Lung (tissue), 12 donors: ENCODE results near the gene SLC39A7. TPM values are rescaled to one million over a fixed set of nuclear protein-coding genes. Genes with fewer than 3 reads are reported as not detected.
A peak's percentile ranks its signal among the peaks of the same experiment; 100 is the strongest.

Experiments
- ATAC-seq: fragments of 200-7000 bp; cut with Tn5 transposase; one replicate; pipeline ENCODE4 v1.9.1; 2020; ENCODE audit warnings: moderate number of reproducible peaks; ENCODE audit not compliant: insufficient read depth, low FRiP score
- DNase-seq, 3 donors: peaks; one replicate each; pipeline ENCODE4 v3.0.0-alpha.2; 2013 to 2017
- H3K27ac ChIP-seq, 2 donors: one replicate each; pipeline ENCODE4 v1.5.1; 2013; ENCODE audit warnings: mild to moderate bottlenecking in 2 of 2, moderate library complexity in 2 of 2, control low read depth in 1 of 2, inconsistent platforms in 1 of 2, low read depth in 1 of 2, low read length in 1 of 2
- H3K27me3 ChIP-seq, 3 donors: one replicate each; pipeline ENCODE4 v1.5.1; 2013; ENCODE audit warnings: low read length in 2 of 3; ENCODE audit not compliant: control insufficient read depth in 3 of 3, insufficient read depth in 3 of 3
- H3K36me3 ChIP-seq, 4 donors: one replicate each; pipeline ENCODE4 v1.5.1; 2013; ENCODE audit warnings: low read length in 4 of 4, mild to moderate bottlenecking in 1 of 4, moderate library complexity in 1 of 4; ENCODE audit not compliant: control insufficient read depth in 4 of 4, insufficient read depth in 4 of 4
- H3K4me1 ChIP-seq, 5 donors: one replicate each; pipeline ENCODE4 v1.5.1; 2013; ENCODE audit warnings: low read length in 5 of 5, mild to moderate bottlenecking in 2 of 5, moderate library complexity in 1 of 5; ENCODE audit not compliant: control insufficient read depth in 5 of 5, insufficient read depth in 5 of 5
- H3K4me3 ChIP-seq: one replicate; pipeline ENCODE4 v1.5.1; 2013; ENCODE audit warnings: mild to moderate bottlenecking, control low read depth, moderate library complexity
- H3K9ac ChIP-seq, 2 donors: one replicate each; pipeline ENCODE4 v1.5.1; 2013; ENCODE audit warnings: low read length in 2 of 2, control low read depth in 1 of 2; ENCODE audit not compliant: insufficient read depth in 1 of 2
- H3K9me3 ChIP-seq, 4 donors: one replicate each; pipeline ENCODE4 v1.5.1; 2013; ENCODE audit warnings: low read length in 3 of 4, mild to moderate bottlenecking in 1 of 4, moderate library complexity in 1 of 4; ENCODE audit not compliant: control insufficient read depth in 4 of 4, insufficient read depth in 3 of 4
- CTCF ChIP-seq: IDR thresholded peaks from 2 replicates; pipeline ENCODE4 v1.5.1; 2012; ENCODE audit warnings: mild to moderate bottlenecking; ENCODE audit errors: control extremely low read depth, extremely low read depth
- WGBS, 2 donors: extraction: QIAGEN DNeasy Blood & Tissue Kit; methylation state at CpG; one replicate each; pipeline ENCODE4 v1.1.7; 2013; 5-methylcytosine and 5-hydroxymethylcytosine counted together
- polyA plus RNA-seq, 2 donors: library from polyadenylated mRNA; stranded (reverse); fragments of 200-250 nt; gene quantifications; one replicate each; pipeline ENCODE4 v1.2.1, GENCODE V29; 2013
- total RNA-seq, 2 donors: library from RNA; depleted of rRNA in 1 of 2; stranded (reverse); fragments of >200 nt in 1 of 2; gene quantifications; one replicate each; pipeline ENCODE4 v1.2.1, GENCODE V29; 2014 to 2021
- donor health status: control.
- donor health status: control.
- donor health status: Bipolar disorder and iron deficiency.
- donor health status: healthy.
- donor health status: DM: yes; HTN: yes; CAD: no.

The SLC39A7 gene
- total and polyA plus RNA-seq, 4 donors: 53.6 to 164 (median 100) TPM

- peaks cover 3 to 23% (median 6%) of the 10 kb centered on the region in 5 donors for H3K4me1 ChIP-seq
- no peaks in the 10 kb centered on the region for H3K9me3 ChIP-seq
- H3K27me3 ChIP-seq: no peaks in the 10 kb centered on the region
- DNase-seq (peak; percentile 89 to 92 (median 91)), ATAC-seq (peak; percentile 85)
- WGBS, 2 donors: 2 to 5% methylated on average over 28 of the region's 28 CpGs
- peaks cover 0 to 14% (median 5%) of the 10 kb centered on the region in 4 donors for H3K36me3 ChIP-seq
- peak overlapping the region in 1 of 2 donors; percentile 40 for H3K9ac ChIP-seq
- H3K27ac ChIP-seq: peak overlapping the region; percentile 79 to 83
- peak overlapping the region; percentile 26 for H3K4me3 ChIP-seq
- TF ChIP-seq CTCF: peak; percentile 93
These were observed 47.4 kb downstream of the SLC39A7 start for GRCh38 chr6:33247977-33248642.

GRCh38 chr6:33248643-33248931, 47.9 kb downstream of the SLC39A7 start:
- 0 to 1% methylated on average over 18 of the region's 18 CpGs for whole genome bisulfite sequencing, 2 donors
- Histone ChIP-seq H3K27ac (peak overlapping the region; percentile 79 to 83), H3K4me1 (peaks cover 3 to 23% (median 6%) of the 10 kb centered on the region in 5 donors), H3K9me3 (no peaks in the 10 kb centered on the region), H3K9ac (peak overlapping the region in 1 of 2 donors; percentile 7), H3K4me3 (peak overlapping the region; percentile 26), H3K36me3 (peaks cover 0 to 14% (median 5%) of the 10 kb centered on the region in 4 donors), H3K27me3 (no peaks in the 10 kb centered on the region)
- ATAC-seq: peak; percentile 0
- DNase-seq: no peak
- no peak for TF ChIP-seq CTCF

- 0% methylated on average over 56 to 58 of the region's 58 CpGs for WGBS, 2 donors
- ATAC-seq: peak; percentile 93
These were observed 48.5 kb downstream of the SLC39A7 start for GRCh38 chr6:33248932-33249731.

More at GRCh38 chr6:33248932-33249731, 48.5 kb downstream of the SLC39A7 start:
- Histone ChIP-seq H3K4me1 (peaks cover 3 to 23% (median 6%) of the 10 kb centered on the region in 5 donors), H3K27ac (peak overlapping the region; percentile 92 to 94), H3K9ac (peak overlapping the region; percentile 26 to 76), H3K9me3 (no peaks in the 10 kb centered on the region), H3K27me3 (no peaks in the 10 kb centered on the region), H3K4me3 (peak overlapping the region; percentile 41), H3K36me3 (peaks cover 0 to 14% (median 5%) of the 10 kb centered on the region in 4 donors)
- DNase-seq: peak; percentile 97 to 99 (median 98)
- peak; percentile 27 for TF ChIP-seq CTCF
